ENCODE measurements around the gene GPC1. TPM values are rescaled to one million over a fixed set of nuclear protein-coding genes. Genes with fewer than 3 reads are reported as not detected.

Gene GPC1
- polyA plus RNA-seq, 1 experiment, result 46.8 TPM

DNA sequence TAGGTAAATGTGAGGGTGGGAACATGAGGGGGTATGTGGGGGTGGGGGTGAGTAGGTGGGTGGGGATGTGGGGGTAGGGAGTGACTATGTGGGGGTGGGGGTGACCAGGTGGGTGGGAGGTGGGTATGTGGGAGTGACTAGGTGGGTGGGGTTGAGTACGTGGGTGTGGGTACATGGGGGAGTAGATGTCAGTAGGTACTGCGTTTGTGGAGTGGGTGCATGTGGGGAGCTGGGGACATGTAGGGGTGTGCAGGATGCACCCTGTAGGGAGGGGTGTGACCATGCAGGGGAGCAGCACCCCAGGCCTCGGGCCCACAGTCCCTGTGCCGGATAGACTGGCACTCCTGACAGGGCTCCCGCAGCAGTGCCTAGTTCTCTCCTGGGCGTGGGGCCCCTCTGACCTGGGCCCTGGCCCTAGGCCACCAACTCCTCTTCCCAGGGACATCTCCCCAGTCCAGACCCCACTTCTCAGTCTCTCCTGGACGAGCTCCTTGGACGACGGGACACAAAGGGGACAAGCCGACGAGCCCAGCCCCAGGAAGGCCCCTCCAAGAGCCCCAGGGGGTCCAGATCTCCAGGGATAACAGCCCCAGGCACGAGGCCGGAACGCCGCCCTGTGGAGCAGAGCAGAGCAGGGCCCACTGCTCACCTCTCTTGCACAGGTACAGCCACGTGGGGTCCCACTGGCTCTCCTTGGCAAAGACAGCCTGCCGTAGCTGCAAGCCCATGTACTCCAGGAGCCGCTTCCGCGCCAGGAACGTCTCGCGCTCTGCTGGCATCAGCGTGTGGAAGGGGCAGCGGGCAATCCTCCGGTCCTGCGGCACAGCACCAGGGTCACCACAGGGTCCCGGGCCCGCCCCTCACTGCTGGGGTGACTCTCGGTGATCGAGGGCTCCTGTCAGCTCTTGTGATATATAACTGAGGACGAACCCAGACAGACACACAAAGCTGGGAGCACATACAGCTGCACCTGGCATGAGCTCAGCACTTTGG lies 64.1 kb downstream of the GPC1 start:
- Histone ChIP-seq H3K4me3 (ENCODE audit: low read depth, low read length) (no peak overlapping the region), H3K27ac (ENCODE audit: low read depth, low read length) (no peak overlapping the region), H3K9me3 (ENCODE audit: control insufficient read depth, insufficient read depth, low read length) (no peaks in the 10 kb centered on the region), H3K27me3 (ENCODE audit: control insufficient read depth, insufficient read depth, low read length) (no peaks in the 10 kb centered on the region)
- ChIA-PET CTCF (interaction anchor here (1.1 kb wide), 1 partner anchor 15 kb away, joined by 5 read pairs; no protein-coding TSS in a partner anchor), POLR2A (no interaction called here)
- no peak for DNase-seq (ENCODE audit: low read depth, low spot score)
- TF ChIP-seq, protein P1, sequence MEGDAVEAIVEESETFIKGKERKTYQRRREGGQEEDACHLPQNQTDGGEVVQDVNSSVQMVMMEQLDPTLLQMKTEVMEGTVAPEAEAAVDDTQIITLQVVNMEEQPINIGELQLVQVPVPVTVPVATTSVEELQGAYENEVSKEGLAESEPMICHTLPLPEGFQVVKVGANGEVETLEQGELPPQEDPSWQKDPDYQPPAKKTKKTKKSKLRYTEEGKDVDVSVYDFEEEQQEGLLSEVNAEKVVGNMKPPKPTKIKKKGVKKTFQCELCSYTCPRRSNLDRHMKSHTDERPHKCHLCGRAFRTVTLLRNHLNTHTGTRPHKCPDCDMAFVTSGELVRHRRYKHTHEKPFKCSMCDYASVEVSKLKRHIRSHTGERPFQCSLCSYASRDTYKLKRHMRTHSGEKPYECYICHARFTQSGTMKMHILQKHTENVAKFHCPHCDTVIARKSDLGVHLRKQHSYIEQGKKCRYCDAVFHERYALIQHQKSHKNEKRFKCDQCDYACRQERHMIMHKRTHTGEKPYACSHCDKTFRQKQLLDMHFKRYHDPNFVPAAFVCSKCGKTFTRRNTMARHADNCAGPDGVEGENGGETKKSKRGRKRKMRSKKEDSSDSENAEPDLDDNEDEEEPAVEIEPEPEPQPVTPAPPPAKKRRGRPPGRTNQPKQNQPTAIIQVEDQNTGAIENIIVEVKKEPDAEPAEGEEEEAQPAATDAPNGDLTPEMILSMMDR (IDR thresholded peaks at IDR 0.05; ENCODE audit: low read depth, low read length), result no peak

DNA sequence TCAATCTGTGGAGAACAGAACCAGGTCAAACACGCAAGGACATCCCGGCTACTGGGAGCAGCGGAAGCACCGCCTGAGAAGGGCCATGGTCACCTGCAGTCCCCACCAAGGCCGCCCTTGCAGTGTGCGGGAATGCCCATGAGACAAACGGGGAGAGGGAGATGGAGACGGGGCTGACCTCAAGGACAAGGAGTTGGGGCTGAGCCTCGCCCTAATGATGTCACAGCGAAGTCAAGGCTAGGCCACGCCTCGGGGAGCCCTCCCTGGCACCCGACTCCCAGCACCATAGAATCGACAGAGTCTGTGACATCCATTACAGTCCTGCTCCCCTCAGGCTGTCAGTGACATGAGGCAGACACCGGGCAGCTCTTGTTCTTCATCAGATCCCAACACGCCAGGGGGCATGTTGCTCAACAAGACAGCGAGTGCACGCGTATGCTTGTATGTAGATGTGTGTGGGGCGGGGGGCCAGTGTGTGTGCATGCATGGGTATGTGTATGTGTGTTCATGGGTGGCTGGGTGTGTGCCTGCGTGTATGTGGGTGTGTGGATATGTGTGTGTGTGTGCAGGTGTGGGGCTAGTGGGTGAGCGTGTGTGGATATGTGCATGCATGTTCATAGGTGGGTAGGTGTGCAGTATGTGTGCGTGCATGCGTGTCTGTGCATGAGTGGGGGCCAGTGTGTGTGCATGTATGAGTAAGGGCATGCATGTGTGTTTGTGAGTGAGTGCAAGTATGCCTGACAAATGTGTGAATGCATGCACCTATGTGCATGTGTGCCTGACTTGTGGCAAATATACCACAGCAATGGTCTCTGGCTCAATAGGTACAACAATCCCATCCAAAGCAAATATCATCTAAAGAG lies 65.3 kb downstream of the GPC1 start:
- no peaks in the 10 kb centered on the region for H3K9me3 ChIP-seq (ENCODE audit: control insufficient read depth, insufficient read depth, low read length)
- H3K27me3 ChIP-seq (ENCODE audit: control insufficient read depth, insufficient read depth, low read length), result no peaks in the 10 kb centered on the region
- CTCF ChIA-PET, result no interaction called here
- DNase-seq (ENCODE audit: low read depth, low spot score), result no peak
- TF ChIP-seq, protein P1 (IDR thresholded peaks at IDR 0.05; ENCODE audit: low read depth, low read length), result no peak
- POLR2A ChIA-PET, result no interaction called here
- no peak overlapping the region for H3K27ac ChIP-seq (ENCODE audit: low read depth, low read length)
- no peak overlapping the region for H3K4me3 ChIP-seq (ENCODE audit: low read depth, low read length)

DNA sequence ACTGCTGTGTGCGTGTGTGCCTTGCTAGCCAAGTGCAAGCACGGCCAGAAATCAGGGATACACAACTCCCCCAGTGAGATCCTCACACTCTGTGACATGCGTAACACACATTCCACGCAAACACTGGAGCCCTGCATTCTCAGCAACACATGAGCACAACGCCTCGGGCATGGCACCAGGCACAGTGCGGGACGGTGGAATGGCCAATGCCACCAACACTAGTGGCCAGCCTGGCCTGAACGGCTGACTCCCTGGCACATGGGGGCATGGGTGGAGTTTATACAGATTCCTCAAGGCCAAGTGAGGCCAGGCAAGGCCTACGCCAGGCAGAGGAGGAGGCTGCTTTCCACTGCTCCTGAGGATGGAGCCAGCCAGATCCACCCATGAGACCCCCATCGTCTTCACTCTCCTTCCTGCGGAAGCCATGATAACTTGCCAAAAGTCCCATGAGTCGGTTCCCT lies 66.1 kb downstream of the GPC1 start:
- Histone ChIP-seq H3K4me3 (ENCODE audit: low read depth, low read length) (no peak overlapping the region), H3K27ac (ENCODE audit: low read depth, low read length) (no peak overlapping the region), H3K27me3 (ENCODE audit: control insufficient read depth, insufficient read depth, low read length) (no peaks in the 10 kb centered on the region), H3K9me3 (ENCODE audit: control insufficient read depth, insufficient read depth, low read length) (no peaks in the 10 kb centered on the region)
- TF ChIP-seq, protein P1 (IDR thresholded peaks at IDR 0.05; ENCODE audit: low read depth, low read length), result no peak
- DNase-seq (ENCODE audit: low read depth, low spot score), result no peak
- CTCF ChIA-PET, result no interaction called here
- POLR2A ChIA-PET, result no interaction called here

DNA sequence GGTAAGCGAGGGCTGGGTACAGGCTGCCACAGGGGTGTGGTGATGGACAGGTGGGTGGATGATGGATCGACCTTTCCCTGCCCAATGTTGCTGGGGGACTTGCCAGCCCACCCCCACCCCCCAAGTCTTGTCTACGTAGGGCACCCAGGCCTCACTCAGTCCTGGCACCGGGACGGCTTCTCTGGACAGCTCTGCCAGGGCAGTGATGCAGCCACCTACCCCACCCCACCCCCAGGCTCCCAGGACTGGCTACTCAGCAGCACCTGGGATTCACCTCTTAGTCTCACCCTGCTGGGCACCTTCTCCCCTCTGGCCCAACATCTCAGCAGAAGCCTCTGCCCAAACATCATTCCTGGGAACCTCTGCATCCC lies 66.6 kb downstream of the GPC1 start:
- no peak for DNase-seq (ENCODE audit: low read depth, low spot score)
- CTCF ChIA-PET, result no interaction called here
- H3K27me3 ChIP-seq (ENCODE audit: control insufficient read depth, insufficient read depth, low read length), result no peaks in the 10 kb centered on the region
- POLR2A ChIA-PET, result interaction anchor here (0.6 kb wide), 1 partner anchor 317 kb away, joined by 3 read pairs; no protein-coding TSS in a partner anchor
- H3K9me3 ChIP-seq (ENCODE audit: control insufficient read depth, insufficient read depth, low read length), result no peaks in the 10 kb centered on the region
- TF ChIP-seq, protein P1 (IDR thresholded peaks at IDR 0.05; ENCODE audit: low read depth, low read length), result no peak
- H3K4me3 ChIP-seq (ENCODE audit: low read depth, low read length), result no peak overlapping the region
- no peak overlapping the region for H3K27ac ChIP-seq (ENCODE audit: low read depth, low read length)

Data from AG04450 (cell line).